ENCODE data around the gene HES7. TPM values are rescaled to one million over a fixed set of nuclear protein-coding genes. Genes with fewer than 3 reads are reported as not detected.
"Not testable (repeated sequence)": the region's sequence is repeated elsewhere in the genome, so short reads cannot be mapped to it uniquely, and the experiment has no call there.

HES7 gene
- total and polyA plus RNA-seq, 4 donors = 0.19 to 1.6 (median 0.30) TPM; not detected in 1

GRCh38 chr17:8079291-8080207, 44.4 kb downstream of the HES7 start:
- H3K4me1 ChIP-seq (ENCODE audit: control insufficient read depth in 1 of 2, insufficient read depth in 2 of 2, low read length in 2 of 2) = no peaks in the 10 kb centered on the region
- peak overlapping the region in 1 of 2 donors; percentile 11 for H3K4me3 ChIP-seq (ENCODE audit: low read length in 2 of 2)
- no peaks in the 10 kb centered on the region for H3K36me3 ChIP-seq (ENCODE audit: control insufficient read depth in 1 of 2, insufficient read depth in 2 of 2, low read length in 1 of 2)
- no peaks in the 10 kb centered on the region for H3K9me3 ChIP-seq (ENCODE audit: control insufficient read depth, low read length)
- H3K27me3 ChIP-seq (ENCODE audit: control insufficient read depth in 1 of 2, insufficient read depth in 2 of 2, low read length in 1 of 2) = no peaks in the 10 kb centered on the region
- H3K27ac ChIP-seq (ENCODE audit: low read depth in 1 of 2, low read length in 2 of 2) = no peak overlapping the region
- 2% methylated on average over 79 to 87 of the region's 87 CpGs for WGBS, 2 donors
- peak; percentile 92 for ATAC-seq (ENCODE audit: low FRiP score)
- intact Hi-C loops (cut with DNase I) = loop anchor here in 1 of 2 donors (10.0 kb wide), 1 partner anchor 225 kb away; no protein-coding TSS in a partner anchor
- DNase-seq = peak; percentile 76 to 93

- intact Hi-C loops (cut with DNase I) = loop anchor here in 1 of 2 donors (10.0 kb wide), 1 partner anchor 227 kb away; no protein-coding TSS in a partner anchor
- not testable (repeated sequence) for H3K27me3 ChIP-seq (ENCODE audit: control insufficient read depth in 1 of 2, insufficient read depth in 2 of 2, low read length in 1 of 2)
Observed at GRCh38 chr17:8077939-8078338, 46.0 kb downstream of the HES7 start.

DNA sequence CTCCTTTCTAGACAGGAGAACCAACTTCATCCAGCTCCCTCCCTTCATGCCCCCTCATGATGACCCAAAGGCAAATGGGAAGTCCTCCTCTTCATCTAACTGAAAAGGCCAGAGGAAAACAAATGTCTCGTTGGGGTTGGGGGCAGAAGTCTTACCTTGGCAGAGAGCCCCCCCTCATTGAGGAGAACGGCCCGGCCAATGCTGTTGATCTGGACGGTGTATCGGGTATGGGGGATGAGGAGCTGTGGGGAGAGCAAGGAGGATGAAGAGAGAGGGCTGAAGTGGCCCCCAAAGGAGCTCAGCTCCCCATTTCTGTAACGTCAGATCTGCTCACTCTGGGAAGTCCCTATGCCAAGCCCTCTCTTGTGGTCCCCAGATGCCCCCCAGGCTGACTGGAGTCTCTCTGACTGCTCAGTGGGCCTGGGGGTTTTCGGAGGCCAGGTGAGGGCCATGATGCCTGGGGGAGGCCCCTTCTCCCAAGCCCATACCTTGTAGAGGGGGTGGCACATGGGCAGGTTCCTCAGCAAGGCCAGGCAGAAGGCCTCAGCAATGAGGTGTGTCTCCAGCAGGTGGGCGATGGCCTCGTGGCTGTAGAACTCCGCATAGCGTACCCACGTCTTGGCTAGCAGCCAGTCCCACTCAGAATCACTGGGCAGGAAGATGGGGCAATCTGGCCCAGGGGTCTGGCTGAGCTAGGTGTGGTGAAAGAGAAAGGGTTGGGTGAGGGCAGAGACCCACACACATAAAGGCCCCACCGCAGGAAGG, 47.2 kb downstream of the HES7 start:
- Histone ChIP-seq H3K4me3 (ENCODE audit: low read length in 2 of 2) (no peak overlapping the region), H3K36me3 (ENCODE audit: control insufficient read depth in 1 of 2, insufficient read depth in 2 of 2, low read length in 1 of 2) (no peaks in the 10 kb centered on the region), H3K4me1 (ENCODE audit: control insufficient read depth in 1 of 2, insufficient read depth in 2 of 2, low read length in 2 of 2) (no peaks in the 10 kb centered on the region), H3K9me3 (ENCODE audit: control insufficient read depth, low read length) (no peaks in the 10 kb centered on the region), H3K27me3 (ENCODE audit: control insufficient read depth in 1 of 2, insufficient read depth in 2 of 2, low read length in 1 of 2) (no peaks in the 10 kb centered on the region), H3K27ac (ENCODE audit: low read depth in 1 of 2, low read length in 2 of 2) (no peak overlapping the region)
- 89% methylated on average over 13 of the region's 13 CpGs for WGBS, 2 donors
- ATAC-seq (ENCODE audit: low FRiP score) = no peak
- intact Hi-C loops (cut with DNase I) = loop anchor here in 1 of 2 donors (10.0 kb wide), 1 partner anchor 228 kb away; no protein-coding TSS in a partner anchor
- peak; percentile 40 to 62 for DNase-seq

More at GRCh38 chr17:8077939-8078338, 46.0 kb downstream of the HES7 start:
- H3K9me3 ChIP-seq (ENCODE audit: control insufficient read depth, low read length); H3K4me3 ChIP-seq (ENCODE audit: low read length in 2 of 2); H3K36me3 ChIP-seq (ENCODE audit: control insufficient read depth in 1 of 2, insufficient read depth in 2 of 2, low read length in 1 of 2); H3K27ac ChIP-seq (ENCODE audit: low read depth in 1 of 2, low read length in 2 of 2); DNase-seq; H3K4me1 ChIP-seq (ENCODE audit: control insufficient read depth in 1 of 2, insufficient read depth in 2 of 2, low read length in 2 of 2); ATAC-seq (ENCODE audit: low FRiP score): not testable (repeated sequence)
- WGBS, 2 donors = 86 to 91% methylated on average over 5 of the region's 5 CpGs

DNA sequence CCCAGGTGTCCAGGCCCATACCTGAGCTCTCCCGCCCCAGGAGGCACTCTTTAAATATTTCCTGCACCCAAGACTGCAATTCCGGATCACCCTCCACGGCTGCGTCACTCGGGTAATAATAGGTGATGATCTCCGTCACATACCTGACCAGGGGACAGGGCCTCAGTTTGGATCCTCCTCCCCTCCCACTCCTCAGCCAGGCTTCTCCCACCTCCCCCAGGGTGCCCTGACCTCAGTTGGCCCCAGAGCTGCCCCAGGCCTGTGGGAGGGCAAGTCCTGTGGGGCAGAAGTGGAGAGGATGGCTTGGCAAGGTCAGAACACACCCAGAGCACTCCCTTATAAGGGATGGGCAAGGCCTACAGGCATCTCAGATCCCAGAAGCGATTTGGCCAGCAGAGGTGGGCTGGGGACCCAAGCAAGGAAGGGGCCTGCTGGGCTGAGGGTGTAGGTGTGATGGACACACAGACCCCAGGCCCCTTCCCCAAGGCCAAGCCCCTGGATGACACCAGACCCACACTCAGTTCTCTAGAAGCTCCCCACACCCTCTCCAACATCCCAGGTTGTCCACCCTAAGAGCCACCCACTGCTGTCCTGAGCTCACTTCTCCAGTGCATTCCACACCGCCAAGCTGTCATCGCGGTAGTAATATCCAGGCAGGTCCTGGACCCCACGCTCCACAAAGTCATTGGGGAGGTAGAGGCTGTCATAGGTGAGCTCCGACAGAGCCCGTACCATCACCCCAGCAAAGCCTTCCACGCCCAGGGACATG, 48.1 kb downstream of the HES7 start:
- WGBS, 2 donors = 90 to 95% methylated on average over 14 of the region's 14 CpGs
- Histone ChIP-seq H3K36me3 (ENCODE audit: control insufficient read depth in 1 of 2, insufficient read depth in 2 of 2, low read length in 1 of 2) (no peaks in the 10 kb centered on the region), H3K27me3 (ENCODE audit: control insufficient read depth in 1 of 2, insufficient read depth in 2 of 2, low read length in 1 of 2) (no peaks in the 10 kb centered on the region), H3K27ac (ENCODE audit: low read depth in 1 of 2, low read length in 2 of 2) (no peak overlapping the region), H3K4me3 (ENCODE audit: low read length in 2 of 2) (no peak overlapping the region), H3K4me1 (ENCODE audit: control insufficient read depth in 1 of 2, insufficient read depth in 2 of 2, low read length in 2 of 2) (no peaks in the 10 kb centered on the region), H3K9me3 (ENCODE audit: control insufficient read depth, low read length) (no peaks in the 10 kb centered on the region)
- DNase-seq (peak; percentile 21 to 55), ATAC-seq (ENCODE audit: low FRiP score) (no peak)
- intact Hi-C loops (cut with DNase I) = loop anchor here in 1 of 2 donors (10.0 kb wide), 1 partner anchor 229 kb away; no protein-coding TSS in a partner anchor

DNA sequence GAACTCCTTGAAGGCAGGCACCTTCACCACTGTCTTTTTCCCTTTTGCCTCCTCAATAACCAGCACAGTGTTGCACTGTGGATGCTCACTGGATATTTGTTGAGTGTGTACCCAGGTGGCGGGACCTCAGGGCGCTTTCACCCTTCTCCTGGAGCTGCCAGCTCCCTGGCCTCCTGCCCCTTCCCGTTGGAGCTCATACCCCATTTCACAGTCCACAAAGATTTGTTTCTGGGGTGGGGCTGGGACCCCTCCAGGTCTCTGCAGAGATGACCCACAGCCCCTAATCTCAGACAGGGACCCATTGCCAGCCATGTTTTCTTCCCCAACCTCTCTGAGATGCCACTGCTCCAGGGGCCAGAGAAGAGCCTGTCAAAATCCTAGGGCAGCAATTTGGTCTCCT, 48.8 kb downstream of the HES7 start:
- H3K36me3 ChIP-seq (ENCODE audit: control insufficient read depth in 1 of 2, insufficient read depth in 2 of 2, low read length in 1 of 2) = no peaks in the 10 kb centered on the region
- DNase-seq = peak in 1 of 2 donors; percentile 30
- H3K27me3 ChIP-seq (ENCODE audit: control insufficient read depth in 1 of 2, insufficient read depth in 2 of 2, low read length in 1 of 2) = no peaks in the 10 kb centered on the region
- H3K27ac ChIP-seq (ENCODE audit: low read depth in 1 of 2, low read length in 2 of 2) = no peak overlapping the region
- no peak for ATAC-seq (ENCODE audit: low FRiP score)
- no peak overlapping the region for H3K4me3 ChIP-seq (ENCODE audit: low read length in 2 of 2)
- H3K4me1 ChIP-seq (ENCODE audit: control insufficient read depth in 1 of 2, insufficient read depth in 2 of 2, low read length in 2 of 2) = no peaks in the 10 kb centered on the region
- intact Hi-C loops (cut with DNase I) = loop anchor here in 1 of 2 donors (10.0 kb wide), 1 partner anchor 230 kb away; no protein-coding TSS in a partner anchor
- H3K9me3 ChIP-seq (ENCODE audit: control insufficient read depth, low read length) = no peaks in the 10 kb centered on the region
- 86 to 89% methylated on average over 3 of the region's 3 CpGs for WGBS, 2 donors

DNA sequence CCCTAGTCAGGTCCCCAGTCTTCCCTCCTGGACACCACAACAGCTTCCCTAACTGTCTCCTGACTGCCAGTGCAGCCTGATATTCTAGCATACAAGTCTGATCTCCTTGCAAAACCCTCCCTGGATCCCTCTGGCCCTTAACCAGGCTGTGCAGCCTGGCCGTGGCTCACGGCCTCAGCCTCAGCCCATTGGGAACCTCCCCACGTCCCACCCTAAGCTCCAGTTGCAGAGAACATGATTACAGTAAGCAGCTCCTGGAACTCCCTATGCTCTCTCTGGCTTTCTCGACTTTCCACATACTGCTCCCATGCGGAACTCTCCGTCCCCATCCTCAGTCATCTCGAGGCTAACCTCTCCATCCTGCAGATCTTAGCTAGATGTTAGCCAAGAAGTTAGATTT, 49.4 kb downstream of the HES7 start:
- no peaks in the 10 kb centered on the region for H3K9me3 ChIP-seq (ENCODE audit: control insufficient read depth, low read length)
- WGBS, 2 donors = 36 to 42% methylated on average over 7 of the region's 7 CpGs
- H3K27ac ChIP-seq (ENCODE audit: low read depth in 1 of 2, low read length in 2 of 2) = no peak overlapping the region
- no peaks in the 10 kb centered on the region for H3K36me3 ChIP-seq (ENCODE audit: control insufficient read depth in 1 of 2, insufficient read depth in 2 of 2, low read length in 1 of 2)
- no peaks in the 10 kb centered on the region for H3K27me3 ChIP-seq (ENCODE audit: control insufficient read depth in 1 of 2, insufficient read depth in 2 of 2, low read length in 1 of 2)
- ATAC-seq (ENCODE audit: low FRiP score) (no peak), DNase-seq (peak; percentile 36 to 39)
- intact Hi-C loops (cut with DNase I) = loop anchor here in 1 of 2 donors (10.0 kb wide), 1 partner anchor 230 kb away; no protein-coding TSS in a partner anchor
- no peaks in the 10 kb centered on the region for H3K4me1 ChIP-seq (ENCODE audit: control insufficient read depth in 1 of 2, insufficient read depth in 2 of 2, low read length in 2 of 2)
- no peak overlapping the region for H3K4me3 ChIP-seq (ENCODE audit: low read length in 2 of 2)

GRCh38 chr17:8073627-8074484, 50.0 kb downstream of the HES7 start:
- H3K9me3 ChIP-seq (ENCODE audit: control insufficient read depth, low read length) = no peaks in the 10 kb centered on the region
- no peaks in the 10 kb centered on the region for H3K4me1 ChIP-seq (ENCODE audit: control insufficient read depth in 1 of 2, insufficient read depth in 2 of 2, low read length in 2 of 2)
- no peak overlapping the region for H3K4me3 ChIP-seq (ENCODE audit: low read length in 2 of 2)
- peak; percentile 84 to 93 for DNase-seq
- 4 to 5% methylated on average over 27 to 28 of the region's 28 CpGs for WGBS, 2 donors
- no peak overlapping the region for H3K27ac ChIP-seq (ENCODE audit: low read depth in 1 of 2, low read length in 2 of 2)
- intact Hi-C loops (cut with DNase I) = loop anchor here in 1 of 2 donors (10.0 kb wide), 1 partner anchor 231 kb away; no protein-coding TSS in a partner anchor
- peak; percentile 72 for ATAC-seq (ENCODE audit: low FRiP score)
- no peaks in the 10 kb centered on the region for H3K36me3 ChIP-seq (ENCODE audit: control insufficient read depth in 1 of 2, insufficient read depth in 2 of 2, low read length in 1 of 2)
- no peaks in the 10 kb centered on the region for H3K27me3 ChIP-seq (ENCODE audit: control insufficient read depth in 1 of 2, insufficient read depth in 2 of 2, low read length in 1 of 2)
